CD4-positive, alpha-beta T cell treated with Interleukin-4 for 1 hour (primary cell): ENCODE measurements around the gene STEAP3.

Experiments used
- DNase-seq, 2 donors: peaks; one replicate each; pipeline ENCODE4 v3.0.0-alpha.2; 2020 to 2022

STEAP3 gene

DNA sequence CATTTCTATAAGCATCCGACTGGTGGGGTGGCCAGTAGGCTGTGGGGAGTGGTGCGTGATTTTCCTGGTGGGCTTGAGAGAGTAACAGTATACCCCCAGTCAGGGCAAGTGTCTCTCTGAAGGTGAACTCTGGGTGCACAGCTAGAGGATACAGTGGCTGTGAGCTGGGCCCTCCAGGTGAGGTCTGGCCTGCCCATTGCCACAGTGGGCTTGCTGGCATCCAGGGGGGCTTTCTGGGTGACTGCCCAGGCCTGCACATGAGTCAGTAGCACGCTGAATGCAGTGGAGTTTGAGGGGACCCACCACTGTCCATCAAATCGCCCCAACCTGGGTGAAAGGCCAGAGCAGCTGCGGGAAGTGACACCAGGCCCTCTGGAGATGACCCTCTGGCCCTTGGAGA lies 4.5 kb downstream of the STEAP3 start:
- DNase-seq = no peak

GRCh38 chr2:119228964-119229363 lies 5.3 kb downstream of the STEAP3 start:
- no peak for DNase-seq

DNA sequence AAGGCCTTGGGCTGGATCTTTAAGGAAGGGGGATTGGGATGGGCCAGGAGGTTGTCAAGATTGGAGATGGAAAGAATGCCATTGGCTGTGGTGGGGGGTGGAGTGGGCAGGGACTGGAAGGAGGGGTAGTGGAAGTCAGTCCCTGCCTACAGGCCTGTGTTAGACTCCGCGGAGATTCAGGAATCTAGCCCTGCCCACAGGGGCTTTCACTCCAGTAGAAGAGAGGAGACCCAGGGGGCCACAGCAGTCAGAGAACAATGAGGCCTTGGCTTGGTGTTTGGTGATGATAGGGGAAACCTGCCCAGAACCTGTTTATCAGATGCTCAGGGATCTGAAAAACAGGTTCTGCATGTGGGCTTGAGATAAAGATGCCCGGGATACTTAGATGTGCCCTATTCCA lies 6.1 kb downstream of the STEAP3 start:
- DNase-seq = no peak

- no peak for DNase-seq
These were observed 6.9 kb downstream of the STEAP3 start for GRCh38 chr2:119230219-119231185.

GRCh38 chr2:119231975-119232665 lies 8.5 kb downstream of the STEAP3 start:
- no peak for DNase-seq

GRCh38 chr2:119232666-119232993 lies 9.0 kb downstream of the STEAP3 start:
- DNase-seq = no peak

- DNase-seq = no peak
These were observed 9.8 kb downstream of the STEAP3 start for GRCh38 chr2:119233326-119234020.

GRCh38 chr2:119234021-119235019 lies 10.7 kb downstream of the STEAP3 start:
- no peak for DNase-seq

GRCh38 chr2:119236796-119237195 lies 13.2 kb downstream of the STEAP3 start:
- no peak for DNase-seq

- no peak for DNase-seq
These were observed 16.9 kb downstream of the STEAP3 start for GRCh38 chr2:119240311-119241204.

DNA sequence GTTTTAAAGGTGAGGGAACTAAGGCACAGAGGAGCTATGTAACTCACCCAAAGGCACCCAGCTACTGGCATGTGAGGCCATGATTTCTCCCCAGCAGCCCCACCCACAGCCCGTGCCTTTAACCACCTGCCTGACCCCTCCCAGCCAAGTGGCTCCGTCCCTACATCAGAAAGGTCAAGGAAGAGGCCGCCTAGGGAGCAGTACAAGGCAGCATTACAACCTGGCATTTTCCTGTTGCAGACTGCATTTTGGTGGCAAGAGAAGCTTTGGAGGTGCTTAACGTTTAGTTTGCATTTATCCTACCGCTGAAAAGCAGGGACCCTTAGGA lies 17.5 kb downstream of the STEAP3 start:
- no peak for DNase-seq

DNA sequence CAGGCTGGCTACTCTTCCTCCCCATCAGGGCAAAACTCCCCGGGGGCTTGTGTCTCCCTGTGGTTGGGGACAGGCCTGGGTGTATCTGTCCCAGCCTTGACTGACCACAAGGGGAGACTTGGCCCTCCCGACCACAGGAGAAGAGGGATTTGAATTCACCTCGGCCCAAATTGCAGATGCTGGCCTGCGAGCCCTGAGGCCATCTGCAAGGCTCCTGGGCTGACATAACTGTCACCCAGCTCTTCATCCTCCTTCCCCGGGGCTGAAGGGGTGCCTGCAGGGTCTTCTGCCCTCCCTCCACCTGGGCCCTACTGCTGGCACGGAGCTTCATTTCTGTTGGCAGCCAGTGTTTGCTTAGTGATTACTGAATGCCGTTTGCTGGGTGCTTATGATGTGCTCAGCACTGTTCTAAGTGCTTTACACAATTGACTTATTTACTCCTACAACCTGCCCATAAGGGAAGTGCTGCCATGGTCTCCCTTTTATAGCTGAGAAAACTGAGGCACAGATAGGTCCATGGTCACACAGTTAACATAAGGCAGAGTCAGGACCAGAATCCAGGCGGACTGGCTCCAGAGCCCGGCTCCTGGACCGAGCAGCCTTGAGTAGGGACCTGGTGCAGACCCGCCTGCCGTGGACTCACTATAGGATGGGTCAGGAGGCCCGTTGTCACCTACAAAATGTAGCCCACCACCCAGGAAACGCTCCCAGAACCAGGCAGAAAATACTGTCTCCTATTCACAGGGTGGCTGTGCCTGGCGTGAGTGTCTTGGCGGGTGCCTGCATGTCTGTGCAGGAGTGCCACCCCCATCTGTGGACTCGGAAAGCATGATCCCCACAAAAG lies 18.9 kb downstream of the STEAP3 start:
- DNase-seq = no peak

- no peak for DNase-seq
These were observed 20.0 kb downstream of the STEAP3 start for GRCh38 chr2:119243621-119244020.

GRCh38 chr2:119245076-119245840 lies 21.6 kb downstream of the STEAP3 start:
- no peak for DNase-seq

GRCh38 chr2:119245841-119246230 lies 22.2 kb downstream of the STEAP3 start:
- no peak for DNase-seq

DNA sequence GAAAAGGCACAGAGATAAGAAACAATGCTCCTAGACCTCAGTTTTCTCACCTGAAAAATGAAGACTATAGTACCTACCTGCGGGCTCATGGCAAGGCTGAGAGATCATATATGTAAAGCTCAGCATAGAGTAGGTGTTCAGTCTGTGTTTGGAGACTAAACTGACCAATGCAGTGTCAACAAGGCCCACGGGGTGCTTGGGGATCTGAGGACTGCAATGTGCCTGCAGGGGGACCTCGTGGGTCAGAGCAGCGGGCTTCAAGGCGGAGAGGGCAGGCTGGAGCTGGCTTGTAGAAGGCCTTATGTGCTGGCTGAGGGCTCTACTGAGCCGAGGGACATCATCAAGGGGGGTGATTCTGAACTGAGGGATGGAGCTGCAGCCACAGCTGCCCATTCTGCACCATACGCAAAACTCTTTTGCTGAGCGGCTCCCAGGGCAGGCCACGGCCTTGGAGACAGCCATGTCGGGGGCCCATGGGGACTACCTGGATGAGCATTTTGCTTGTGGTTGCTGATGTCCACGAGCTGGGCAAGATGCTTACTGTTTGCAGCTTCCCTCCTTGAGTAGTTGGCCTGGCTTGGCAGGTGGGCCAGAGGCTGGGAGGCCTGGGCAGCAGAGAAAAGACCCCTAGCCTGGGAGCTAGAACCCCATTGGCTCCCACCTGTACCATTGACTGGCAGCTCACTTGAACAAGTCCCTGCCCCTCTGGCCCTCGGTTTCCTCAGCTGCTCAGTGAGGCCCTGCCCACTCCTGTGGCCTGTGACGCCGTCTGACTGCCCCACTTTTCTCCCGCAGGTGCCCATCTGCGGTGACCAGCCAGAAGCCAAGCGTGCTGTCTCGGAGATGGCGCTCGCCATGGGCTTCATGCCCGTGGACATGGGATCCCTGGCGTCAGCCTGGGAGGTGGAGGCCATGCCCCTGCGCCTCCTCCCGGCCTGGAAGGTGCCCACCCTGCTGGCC lies 23.5 kb downstream of the STEAP3 start:
- DNase-seq = no peak

DNA sequence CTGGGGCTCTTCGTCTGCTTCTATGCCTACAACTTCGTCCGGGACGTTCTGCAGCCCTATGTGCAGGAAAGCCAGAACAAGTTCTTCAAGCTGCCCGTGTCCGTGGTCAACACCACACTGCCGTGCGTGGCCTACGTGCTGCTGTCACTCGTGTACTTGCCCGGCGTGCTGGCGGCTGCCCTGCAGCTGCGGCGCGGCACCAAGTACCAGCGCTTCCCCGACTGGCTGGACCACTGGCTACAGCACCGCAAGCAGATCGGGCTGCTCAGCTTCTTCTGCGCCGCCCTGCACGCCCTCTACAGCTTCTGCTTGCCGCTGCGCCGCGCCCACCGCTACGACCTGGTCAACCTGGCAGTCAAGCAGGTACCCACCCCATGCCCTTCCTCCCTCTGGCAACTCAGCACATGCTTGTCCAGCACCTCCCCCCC lies 24.2 kb downstream of the STEAP3 start:
- no peak for DNase-seq

GRCh38 chr2:119248311-119248710 lies 24.7 kb downstream of the STEAP3 start:
- DNase-seq = no peak
